Esophagus muscularis mucosa (tissue), 4 donors: ENCODE data around the gene MYO10. TPM values are rescaled to one million over a fixed set of nuclear protein-coding genes. Genes with fewer than 3 reads are reported as not detected.
A peak's percentile ranks its signal among the peaks of the same experiment; 100 is the strongest.

ENCODE experiments used
- DNase-seq: peaks from one replicate; pipeline ENCODE4 v3.0.0-alpha.2; 2017; ENCODE audit errors: extremely low spot score
- H3K27ac ChIP-seq, 4 donors: fragments of 200-600 bp; sonication (generic); replicated peaks in 1 of 4; 1 replicate in 3 of 4; 2 replicates in 1 of 4; pipeline ENCODE4 v1.5.1; 2016 to 2019; ENCODE audit warnings: mild to moderate bottlenecking in 1 of 4
- H3K27me3 ChIP-seq, 4 donors: fragments of 200-600 bp; sonication (generic); one replicate each; pipeline versions ENCODE4 v1.5.1 to v1.6.0; 2016 to 2019
- H3K36me3 ChIP-seq, 4 donors: fragments of 200-600 bp; sonication (generic); one replicate each; pipeline ENCODE4 v1.5.1; 2016 to 2019
- H3K4me1 ChIP-seq, 4 donors: fragments of 200-600 bp; sonication (generic); one replicate each; pipeline ENCODE4 v1.5.1; 2016 to 2019
- H3K4me3 ChIP-seq, 4 donors: fragments of 200-600 bp; sonication (generic); 1 replicate in 2 of 4; 2 replicates in 2 of 4; pipeline ENCODE4 v1.5.1; 2016 to 2019; ENCODE audit warnings: mild to moderate bottlenecking in 4 of 4, moderate library complexity in 1 of 4
- H3K9me3 ChIP-seq, 4 donors: fragments of 200-600 bp; sonication (generic); 1 replicate in 3 of 4; 2 replicates in 1 of 4; pipeline ENCODE4 v1.5.1; 2016 to 2019
- EP300 ChIP-seq: sonication (generic); formaldehyde crosslinking; IDR thresholded peaks from one replicate; pipeline ENCODE4 v1.6.1; 2017; ENCODE audit warnings: antibody characterized with exemption
- POLR2A ChIP-seq: fragments of 450-650 bp; IDR thresholded peaks from one replicate; pipeline ENCODE4 v1.6.1; 2017; ENCODE audit warnings: antibody characterized with exemption, moderate library complexity, mild to moderate bottlenecking, low read depth
- POLR2AphosphoS5 ChIP-seq, 2 donors: sonication (generic); formaldehyde crosslinking; IDR thresholded peaks; one replicate each; pipeline ENCODE4 v1.6.1; 2017; ENCODE audit warnings: antibody characterized with exemption in 2 of 2
- WGBS: methylation state at CpG from one replicate; pipeline ENCODE4 v1.1.5; 2018; 5-methylcytosine and 5-hydroxymethylcytosine counted together
- intact Hi-C: fragments of 100-400 bp; cut with DNase I; formaldehyde crosslinking; loops from one replicate; pipeline ENCODE4 v1.15.1; 2023
- total RNA-seq, 4 donors: library from RNA; depleted of rRNA; stranded (reverse); fragments of >200 nt; gene quantifications; one replicate each; pipeline versions ENCODE4 v1.1.0 to v1.2.1, GENCODE V29; 2016
- TF ChIP-seq, protein P1 (sequence below), 3 experiments: fragments of 200-600 bp in 2 of 3; fragments of 450-650 bp in 1 of 3; sonication (generic) in 2 of 3; IDR thresholded peaks; one replicate each; pipeline ENCODE4 v1.5.1; 2017 to 2019; ENCODE audit warnings: antibody characterized with exemption in 3 of 3, mild to moderate bottlenecking in 2 of 3, moderate library complexity in 1 of 3

MYO10 gene
- total RNA-seq, 4 donors from 2014 or later = 7.1 to 9.3 (median 7.8) TPM

- Histone ChIP-seq H3K27ac (no peak overlapping the region), H3K9me3 (no peaks in the 10 kb centered on the region), H3K4me3 (no peak overlapping the region), H3K27me3 (no peaks in the 10 kb centered on the region), H3K36me3 (no peaks in the 10 kb centered on the region), H3K4me1 (peaks cover 0 to 4% (median 0%) of the 10 kb centered on the region in 4 donors)
- no peak for DNase-seq
- TF ChIP-seq, protein P1, sequence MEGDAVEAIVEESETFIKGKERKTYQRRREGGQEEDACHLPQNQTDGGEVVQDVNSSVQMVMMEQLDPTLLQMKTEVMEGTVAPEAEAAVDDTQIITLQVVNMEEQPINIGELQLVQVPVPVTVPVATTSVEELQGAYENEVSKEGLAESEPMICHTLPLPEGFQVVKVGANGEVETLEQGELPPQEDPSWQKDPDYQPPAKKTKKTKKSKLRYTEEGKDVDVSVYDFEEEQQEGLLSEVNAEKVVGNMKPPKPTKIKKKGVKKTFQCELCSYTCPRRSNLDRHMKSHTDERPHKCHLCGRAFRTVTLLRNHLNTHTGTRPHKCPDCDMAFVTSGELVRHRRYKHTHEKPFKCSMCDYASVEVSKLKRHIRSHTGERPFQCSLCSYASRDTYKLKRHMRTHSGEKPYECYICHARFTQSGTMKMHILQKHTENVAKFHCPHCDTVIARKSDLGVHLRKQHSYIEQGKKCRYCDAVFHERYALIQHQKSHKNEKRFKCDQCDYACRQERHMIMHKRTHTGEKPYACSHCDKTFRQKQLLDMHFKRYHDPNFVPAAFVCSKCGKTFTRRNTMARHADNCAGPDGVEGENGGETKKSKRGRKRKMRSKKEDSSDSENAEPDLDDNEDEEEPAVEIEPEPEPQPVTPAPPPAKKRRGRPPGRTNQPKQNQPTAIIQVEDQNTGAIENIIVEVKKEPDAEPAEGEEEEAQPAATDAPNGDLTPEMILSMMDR (IDR thresholded peaks at IDR 0.05) = no peak
- TF ChIP-seq POLR2AphosphoS5 (IDR thresholded peaks at IDR 0.05) (no peak), EP300 (no peak), POLR2A (no peak)
- 90% methylated on average over 13 of the region's 13 CpGs for WGBS
- intact Hi-C loops = no loop called here
Observed at GRCh38 chr5:16792598-16793275, 143.4 kb downstream of the MYO10 start.

GRCh38 chr5:16791904-16792597 lies 144.0 kb downstream of the MYO10 start:
- H3K27ac ChIP-seq = no peak overlapping the region
- 71% methylated on average over 10 of the region's 10 CpGs for WGBS
- H3K9me3 ChIP-seq = no peaks in the 10 kb centered on the region

GRCh38 chr5:16791036-16791705 lies 144.9 kb downstream of the MYO10 start:
- TF ChIP-seq, protein P1 (IDR thresholded peaks at IDR 0.05) = peak; percentile 54 to 71 (median 68)
- TF ChIP-seq POLR2AphosphoS5 (IDR thresholded peaks at IDR 0.05) = no peak
- intact Hi-C loops = loop anchor here (2.0 kb wide), 1 partner anchor 400 kb away; no protein-coding TSS in a partner anchor
- H3K9me3 ChIP-seq = no peaks in the 10 kb centered on the region
- DNase-seq = no peak
- 30% methylated on average over 6 of the region's 6 CpGs for WGBS
- no peaks in the 10 kb centered on the region for H3K36me3 ChIP-seq
- peaks cover 0 to 4% (median 0%) of the 10 kb centered on the region in 4 donors for H3K4me1 ChIP-seq
- H3K27ac ChIP-seq = no peak overlapping the region
- H3K4me3 ChIP-seq = peak overlapping the region in 1 of 4 donors; percentile 12
- no peaks in the 10 kb centered on the region for H3K27me3 ChIP-seq

More at GRCh38 chr5:16791904-16792597, 144.0 kb downstream of the MYO10 start:
- no peak overlapping the region for H3K4me3 ChIP-seq
- peaks cover 0 to 4% (median 0%) of the 10 kb centered on the region in 4 donors for H3K4me1 ChIP-seq
- intact Hi-C loops = loop anchor here (2.0 kb wide), 1 partner anchor 399 kb away; no protein-coding TSS in a partner anchor
- H3K27me3 ChIP-seq = no peaks in the 10 kb centered on the region
- H3K36me3 ChIP-seq = no peaks in the 10 kb centered on the region
- DNase-seq = no peak
- TF ChIP-seq POLR2AphosphoS5 (IDR thresholded peaks at IDR 0.05) (no peak), POLR2A (no peak), EP300 (no peak)
- TF ChIP-seq, protein P1 (IDR thresholded peaks at IDR 0.05) = no peak

GRCh38 chr5:16788957-16789356 lies 147.1 kb downstream of the MYO10 start:
- Histone ChIP-seq H3K27ac (no peak overlapping the region), H3K4me3 (no peak overlapping the region), H3K4me1 (peaks cover 0 to 4% (median 0%) of the 10 kb centered on the region in 4 donors), H3K36me3 (no peaks in the 10 kb centered on the region), H3K9me3 (no peaks in the 10 kb centered on the region), H3K27me3 (no peaks in the 10 kb centered on the region)
- DNase-seq = no peak
- WGBS = 92% methylated on average over 5 of the region's 5 CpGs
- intact Hi-C loops = no loop called here
- TF ChIP-seq EP300 (no peak), POLR2A (no peak), POLR2AphosphoS5 (IDR thresholded peaks at IDR 0.05) (no peak)
- TF ChIP-seq, protein P1 (IDR thresholded peaks at IDR 0.05) = no peak
